Transverse colon (tissue), 4 donors: ENCODE data around the gene MPIG6B. TPM values are rescaled to one million over a fixed set of nuclear protein-coding genes. Genes with fewer than 3 reads are reported as not detected.

Source experiments
- DNase-seq: peaks from one replicate; pipeline ENCODE4 v3.0.0-alpha.2; 2019
- H3K27ac ChIP-seq, 4 donors: fragments of 200-600 bp; sonication (generic); 2 replicates each; pipeline ENCODE4 v1.5.1; 2016 to 2018; ENCODE audit warnings: inconsistent platforms in 4 of 4
- H3K27me3 ChIP-seq: fragments of 200-600 bp; sonication (generic); 2 replicates; pipeline ENCODE4 v1.5.1; 2017; ENCODE audit warnings: inconsistent platforms
- H3K36me3 ChIP-seq, 4 donors: fragments of 200-600 bp; sonication (generic); 2 replicates each; pipeline ENCODE4 v1.5.1; 2017 to 2019; ENCODE audit warnings: inconsistent platforms in 4 of 4
- H3K4me1 ChIP-seq, 4 donors: fragments of 200-600 bp; sonication (generic); 2 replicates each; pipeline ENCODE4 v1.5.1; 2017 to 2020; ENCODE audit warnings: inconsistent platforms in 4 of 4
- H3K4me3 ChIP-seq, 4 donors: fragments of 200-600 bp; sonication (generic); 1 replicate in 1 of 4; 2 replicates in 3 of 4; pipeline versions ENCODE4 v1.5.1 to v1.6.1; 2017 to 2019; ENCODE audit warnings: inconsistent platforms in 4 of 4
- H3K9me3 ChIP-seq, 2 donors: fragments of 200-600 bp; sonication (generic); 2 replicates each; pipeline ENCODE4 v1.5.1; 2017 to 2019; ENCODE audit warnings: inconsistent platforms in 2 of 2
- CTCF ChIP-seq, 5 experiments: fragments of 200-600 bp in 3 of 5; fragments of 450-650 bp in 2 of 5; sonication (generic) in 3 of 5; IDR thresholded peaks; 1 replicate in 2 of 5; 2 replicates in 3 of 5; pipeline ENCODE4 v1.5.1; 2016 to 2017; ENCODE audit warnings: antibody characterized with exemption in 5 of 5, inconsistent platforms in 3 of 5, mild to moderate bottlenecking in 2 of 5, moderate library complexity in 1 of 5
- EP300 ChIP-seq: sonication (generic); formaldehyde crosslinking; IDR thresholded peaks from one replicate; pipeline ENCODE4 v1.6.1; 2017; ENCODE audit warnings: antibody characterized with exemption, low read depth
- POLR2A ChIP-seq: fragments of 450-650 bp; IDR thresholded peaks from one replicate; pipeline ENCODE4 v1.6.1; 2016; ENCODE audit warnings: antibody characterized with exemption, mild to moderate bottlenecking, moderate library complexity
- POLR2AphosphoS5 ChIP-seq, 3 donors: sonication (generic); formaldehyde crosslinking; IDR thresholded peaks; one replicate each; pipeline ENCODE4 v1.6.1; 2016; ENCODE audit warnings: antibody characterized with exemption in 3 of 3
- WGBS, 2 donors: methylation state at CpG; one replicate each; pipeline ENCODE4 v1.1.5; 2018; ENCODE audit warnings: low coverage in 1 of 2; 5-methylcytosine and 5-hydroxymethylcytosine counted together
- in situ Hi-C, 4 donors: fragments of 200-750 bp; cut with MboI; loops; one replicate each; pipeline versions ENCODE4 v1.15.0 to v1.15.1; 2017; ENCODE audit warnings: low sequenced_read_pairs in 3 of 4, low pct_ligation_motif_present in 1 of 4, low pct_unique_long_range_greater_than_20kb in 1 of 4
- intact Hi-C: fragments of 100-400 bp; cut with DNase I; formaldehyde crosslinking; loops from one replicate; pipeline ENCODE4 v1.15.1; 2023; ENCODE audit warnings: low total_unique reads
- total RNA-seq, 4 donors: library from RNA; depleted of rRNA; stranded (reverse); fragments of >200 nt; gene quantifications; one replicate each; pipeline ENCODE4 v1.1.0, GENCODE V29; 2016

Gene MPIG6B
- total RNA-seq, 4 donors from 2014 or later = 0.16 TPM; not detected in 3

GRCh38 chr6:31749301-31750036 lies 26.3 kb downstream of the MPIG6B start:
- DNase-seq = no peak
- TF ChIP-seq POLR2A (no peak), POLR2AphosphoS5 (IDR thresholded peaks at IDR 0.05) (no peak), CTCF (IDR thresholded peaks at IDR 0.05) (no peak), EP300 (no peak)
- H3K4me3 ChIP-seq = no peak overlapping the region
- no peak overlapping the region for H3K27ac ChIP-seq
- H3K4me1 ChIP-seq = peaks cover 0 to 5% (median 0%) of the 10 kb centered on the region in 4 donors
- intact Hi-C loops (loop anchor here (1.0 kb wide), 1 partner anchor 29 kb away; no protein-coding TSS in a partner anchor), in situ Hi-C loops (no loop called here)
- WGBS, 2 donors = 80 to 88% methylated on average over 4 to 8 of the region's 8 CpGs
- H3K36me3 ChIP-seq = no peaks in the 10 kb centered on the region
- no peaks in the 10 kb centered on the region for H3K9me3 ChIP-seq
- H3K27me3 ChIP-seq = no peaks in the 10 kb centered on the region

GRCh38 chr6:31750411-31751022 lies 27.3 kb downstream of the MPIG6B start:
- Histone ChIP-seq H3K9me3 (no peaks in the 10 kb centered on the region), H3K27me3 (no peaks in the 10 kb centered on the region), H3K4me3 (no peak overlapping the region), H3K27ac (no peak overlapping the region), H3K4me1 (peaks cover 0 to 5% (median 0%) of the 10 kb centered on the region in 4 donors), H3K36me3 (no peaks in the 10 kb centered on the region)
- WGBS, 2 donors = 70 to 82% methylated on average over 4 to 7 of the region's 7 CpGs
- TF ChIP-seq EP300 (no peak), CTCF (IDR thresholded peaks at IDR 0.05) (no peak), POLR2AphosphoS5 (IDR thresholded peaks at IDR 0.05) (no peak), POLR2A (no peak)
- intact Hi-C loops (loop anchor here (1.0 kb wide), 1 partner anchor 30 kb away; no protein-coding TSS in a partner anchor), in situ Hi-C loops (no loop called here)
- no peak for DNase-seq

GRCh38 chr6:31752739-31753319 lies 29.7 kb downstream of the MPIG6B start:
- DNase-seq = no peak
- Histone ChIP-seq H3K4me3 (no peak overlapping the region), H3K27ac (no peak overlapping the region), H3K4me1 (no peaks in the 10 kb centered on the region), H3K36me3 (no peaks in the 10 kb centered on the region), H3K9me3 (no peaks in the 10 kb centered on the region), H3K27me3 (no peaks in the 10 kb centered on the region)
- TF ChIP-seq POLR2AphosphoS5 (IDR thresholded peaks at IDR 0.05) = no peak
- TF ChIP-seq POLR2A = no peak
- no peak for TF ChIP-seq EP300
- no peak for TF ChIP-seq CTCF (IDR thresholded peaks at IDR 0.05)
- in situ Hi-C loops = no loop called here
- WGBS, 2 donors = 73 to 74% methylated on average over 5 to 8 of the region's 8 CpGs
- intact Hi-C loops = no loop called here

- no peaks in the 10 kb centered on the region for H3K27me3 ChIP-seq
- H3K36me3 ChIP-seq = no peaks in the 10 kb centered on the region
- DNase-seq = no peak
- no peak overlapping the region for H3K4me3 ChIP-seq
- WGBS, 2 donors = 90% methylated on average over 2 of the region's 2 CpGs; no CpG with 5 or more reads in 1 of the 2 donors
- no peak overlapping the region for H3K27ac ChIP-seq
- in situ Hi-C loops = no loop called here
- TF ChIP-seq CTCF (IDR thresholded peaks at IDR 0.05) = no peak
- no peak for TF ChIP-seq POLR2AphosphoS5 (IDR thresholded peaks at IDR 0.05)
- no peak for TF ChIP-seq EP300
- TF ChIP-seq POLR2A = no peak
- no peaks in the 10 kb centered on the region for H3K4me1 ChIP-seq
- no peaks in the 10 kb centered on the region for H3K9me3 ChIP-seq
- intact Hi-C loops = no loop called here
Observed at GRCh38 chr6:31758281-31758680, 35.1 kb downstream of the MPIG6B start.
